HCT116 (cell line): ENCODE results near the gene DNAJB5. TPM values are rescaled to one million over a fixed set of nuclear protein-coding genes. Genes with fewer than 3 reads are reported as not detected.
A peak's percentile ranks its signal among the peaks of the same experiment; 100 is the strongest.

ENCODE experiments used
- ATAC-seq: fragments of 200-7000 bp; cut with Tn5 transposase; 2 replicates; pipeline ENCODE4 v1.9.1; 2020; ENCODE audit warnings: mild to moderate bottlenecking, moderate library complexity
- BruUV-seq: library from RNA; stranded (reverse); fragments of 400-500 nt; replicated peaks from 2 replicates; lab custom pipeline; 2021; lab: Mats Ljungman, UMichigan
- CTCF ChIA-PET: fragments of 300-600 bp; sonication (Branson Sonifier 250); formaldehyde crosslinking; loops from one replicate; lab custom pipeline; 2021; ENCODE audit warnings: antibody characterized with exemption; lab: Charles Lee
- POLR2A ChIA-PET: fragments of 300-600, 350-600 bp; sonication (Branson Sonifier 250); formaldehyde crosslinking; loops from one replicate; lab custom pipeline; 2021; ENCODE audit warnings: antibody characterized with exemption; lab: Charles Lee
- RAD21 ChIA-PET, 2 experiments: fragments of 300-600 bp; sonication (Branson Sonifier 250); formaldehyde crosslinking; loops; one replicate each; lab custom pipeline; 2023; ENCODE audit warnings: low total read pairs in 2 of 2; ENCODE audit not compliant: uncharacterized antibody in 2 of 2, unreplicated experiment in 2 of 2, low non-redundant PET in 1 of 2; lab: Charles Lee
- DNase-seq: peaks from one replicate; pipeline ENCODE4 v3.0.0-alpha.2; 2010; ENCODE audit warnings: low read depth, low spot score
- H2AFZ ChIP-seq: fragments of 200-600 bp; shearing (Covaris generic), sonication (generic); 2 replicates; pipeline ENCODE4 v1.6.1; 2017; ENCODE audit warnings: low read depth, mixed run types, mixed read lengths, antibody characterized with exemption, low read length; ENCODE audit not compliant: poor library complexity, severe bottlenecking
- H3K27ac ChIP-seq: 2 replicates; pipeline ENCODE4 v1.5.1; 2012; ENCODE audit warnings: low read depth, low read length
- H3K27me3 ChIP-seq: fragments of 200-600 bp; sonication (generic); 2 replicates; pipeline ENCODE4 v1.6.1; 2016; ENCODE audit warnings: mixed run types, low read length, mixed read lengths; ENCODE audit not compliant: insufficient read depth
- H3K36me3 ChIP-seq, 2 experiments: fragments of 200-500 bp in 1 of 2; fragments of 200-600 bp in 1 of 2; sonication (Bioruptor generic) in 1 of 2; sonication (generic) in 1 of 2; 2 replicates each; pipeline versions ENCODE4 v1.5.1 to v1.6.1; 2014 to 2016; ENCODE audit warnings: low read length in 2 of 2, inconsistent platforms in 1 of 2, mixed read lengths in 1 of 2, mixed run types in 1 of 2; ENCODE audit not compliant: insufficient read depth in 2 of 2, control insufficient read depth in 1 of 2
- H3K4me1 ChIP-seq, 2 experiments: fragments of 200-600 bp in 1 of 2; sonication (generic) in 1 of 2; 2 replicates each; pipeline versions ENCODE4 v1.5.1 to v1.6.1; 2012 to 2017; ENCODE audit warnings: low read length in 2 of 2, inconsistent platforms in 1 of 2, mild to moderate bottlenecking in 1 of 2, mixed read lengths in 1 of 2, mixed run types in 1 of 2, moderate library complexity in 1 of 2; ENCODE audit not compliant: insufficient read depth in 2 of 2, control insufficient read depth in 1 of 2
- H3K4me2 ChIP-seq: fragments of 200-600 bp; sonication (generic); 2 replicates; pipeline ENCODE4 v1.6.1; 2017; ENCODE audit warnings: mixed run types, low read length, mixed read lengths
- H3K4me3 ChIP-seq, 2 experiments: fragments of 200-600 bp in 1 of 2; sonication (generic) in 1 of 2; replicated peaks in 1 of 2; 2 replicates each; pipeline ENCODE4 v1.5.1; 2011 to 2016; ENCODE audit warnings: low read length in 2 of 2, control low read depth in 1 of 2, low read depth in 1 of 2, mild to moderate bottlenecking in 1 of 2, mixed read lengths in 1 of 2, mixed run types in 1 of 2
- H3K79me2 ChIP-seq: fragments of 200-600 bp; sonication (generic); 2 replicates; pipeline ENCODE4 v1.6.1; 2017; ENCODE audit warnings: mild to moderate bottlenecking, mixed run types, low read length, moderate library complexity, mixed read lengths; ENCODE audit not compliant: insufficient read depth
- H3K9ac ChIP-seq: fragments of 200-600 bp; sonication (generic); 2 replicates; pipeline ENCODE4 v1.6.1; 2016; ENCODE audit warnings: low read length, mixed read lengths
- H3K9me2 ChIP-seq: fragments of 200-600 bp; sonication (generic), shearing (Covaris generic); 2 replicates; pipeline ENCODE4 v1.6.1; 2017; ENCODE audit warnings: mixed run types, mild to moderate bottlenecking, moderate library complexity; ENCODE audit not compliant: insufficient read depth
- H3K9me3 ChIP-seq, 2 experiments: fragments of 200-500 bp in 1 of 2; fragments of 200-600 bp in 1 of 2; sonication (Bioruptor generic) in 1 of 2; sonication (generic) in 1 of 2; 2 replicates each; pipeline ENCODE4 v1.6.1; 2014 to 2017; ENCODE audit warnings: low read length in 2 of 2, mixed read lengths in 2 of 2, inconsistent platforms in 1 of 2, low read depth in 1 of 2, mild to moderate bottlenecking in 1 of 2, mixed run types in 1 of 2, moderate library complexity in 1 of 2; ENCODE audit not compliant: control insufficient read depth in 1 of 2, insufficient read depth in 1 of 2
- H4K20me1 ChIP-seq: fragments of 200-600 bp; sonication (generic), shearing (Covaris generic); 2 replicates; pipeline ENCODE4 v1.6.1; 2017; ENCODE audit warnings: mixed run types, mild to moderate bottlenecking, moderate library complexity; ENCODE audit not compliant: insufficient read depth
- CBX3 ChIP-seq: IDR thresholded peaks from 2 replicates; pipeline ENCODE4 v1.6.1; 2012; ENCODE audit warnings: low read depth
- CEBPB ChIP-seq: IDR thresholded peaks from 2 replicates; pipeline ENCODE4 v1.6.1; 2012; ENCODE audit warnings: low read depth
- ELF1 ChIP-seq: IDR thresholded peaks from 2 replicates; pipeline ENCODE4 v1.6.1; 2012; ENCODE audit warnings: low read depth, borderline replicate concordance
- EZH2 ChIP-seq: fragments of 200-600 bp; sonication (generic); IDR thresholded peaks from 2 replicates; pipeline ENCODE4 v1.6.1; 2017; ENCODE audit warnings: antibody characterized with exemption, mixed run types
- EZH2phosphoT487 ChIP-seq: fragments of 200-600 bp; IDR thresholded peaks from 2 replicates; pipeline ENCODE4 v1.6.1; 2018; ENCODE audit warnings: antibody characterized with exemption, borderline replicate concordance
- FOSL1 ChIP-seq: IDR thresholded peaks from 2 replicates; pipeline ENCODE4 v1.6.1; 2012; ENCODE audit warnings: low read depth
- JUND ChIP-seq: IDR thresholded peaks from 2 replicates; pipeline ENCODE4 v1.6.1; 2012
- MAX ChIP-seq: IDR thresholded peaks from 2 replicates; pipeline ENCODE4 v1.6.1; 2012
- POLR2AphosphoS5 ChIP-seq: IDR thresholded peaks from 2 replicates; pipeline ENCODE4 v1.6.1; 2011; ENCODE audit warnings: mild to moderate bottlenecking, low read depth, low read length, moderate library complexity
- RAD21 ChIP-seq: IDR thresholded peaks from 2 replicates; pipeline ENCODE4 v1.6.1; 2012; ENCODE audit warnings: low read depth, mild to moderate bottlenecking
- SIN3A ChIP-seq: IDR thresholded peaks from 2 replicates; pipeline ENCODE4 v1.6.1; 2012; ENCODE audit warnings: low read depth
- SP1 ChIP-seq: IDR thresholded peaks from 2 replicates; pipeline ENCODE4 v1.6.1; 2012; ENCODE audit warnings: low read depth
- TCF7L2 ChIP-seq: IDR thresholded peaks from 2 replicates; pipeline ENCODE4 v1.7.0; 2011; ENCODE audit warnings: borderline replicate concordance, inconsistent platforms; ENCODE audit not compliant: insufficient read depth, insufficient read length; ENCODE audit errors: extremely low read depth
- YY1 ChIP-seq: IDR thresholded peaks from 2 replicates; pipeline ENCODE4 v1.6.1; 2011; ENCODE audit warnings: low read length, low read depth, moderate library complexity, mild to moderate bottlenecking; ENCODE audit not compliant: insufficient replicate concordance; ENCODE audit errors: extremely low read depth
- ZNF274 ChIP-seq: fragments of 200-500 bp; sonication (Bioruptor generic); IDR thresholded peaks from 2 replicates; pipeline ENCODE4 v1.6.1; 2014; ENCODE audit warnings: mild to moderate bottlenecking, low read depth, low read length, inconsistent platforms
- intact Hi-C: fragments of 100-400 bp; cut with micrococcal nuclease; formaldehyde crosslinking; loops from 2 replicates; pipeline ENCODE4 v1.10.0; 2022
- total RNA-seq: library from RNA; stranded (reverse); gene quantifications from one replicate; pipeline ENCODE4 v1.2.1, GENCODE V29; 2021; ENCODE audit not compliant: unreplicated experiment
- TF ChIP-seq, protein P1 (sequence below): IDR thresholded peaks from 2 replicates; pipeline ENCODE4 v1.6.1; 2012
- TF ChIP-seq, protein P2 (sequence below): IDR thresholded peaks from 2 replicates; pipeline ENCODE4 v1.6.1; 2011; ENCODE audit warnings: mild to moderate bottlenecking, low read length, moderate library complexity; ENCODE audit not compliant: insufficient replicate concordance; ENCODE audit errors: extremely low read depth

Gene DNAJB5
- total RNA-seq, 1 experiment from 2014 or later, result 3.6 TPM

- no peaks in the 10 kb centered on the region for H3K27me3 ChIP-seq
- ChIA-PET POLR2A (no interaction called here), CTCF (no interaction called here), RAD21 (no interaction called here)
- no peaks in the 10 kb centered on the region for H4K20me1 ChIP-seq
- no peak overlapping the region for H3K4me3 ChIP-seq
- intact Hi-C loops, result no loop called here
- BruUV-seq, result no TSS peak
- DNase-seq, result no peak
- no peak overlapping the region for H3K4me2 ChIP-seq
- no peak for ATAC-seq
- no peaks in the 10 kb centered on the region for H3K9me2 ChIP-seq
- no peaks in the 10 kb centered on the region for H3K79me2 ChIP-seq
- no peaks in the 10 kb centered on the region for H3K36me3 ChIP-seq
- TF ChIP-seq EZH2 (no peak), CBX3 (peak; percentile 93)
- H3K9ac ChIP-seq, result no peak overlapping the region
- no peak overlapping the region for H2AFZ ChIP-seq
- H3K9me3 ChIP-seq, result peaks cover 3 to 9% of the 10 kb centered on the region in 2 experiments; a peak in 1 of 4 replicates
- H3K27ac ChIP-seq, result no peak overlapping the region
- H3K4me1 ChIP-seq, result no peaks in the 10 kb centered on the region
Observed at GRCh38 chr9:35010351-35010958, 20.9 kb downstream of the DNAJB5 start.

GRCh38 chr9:35014517-35014916, 25.0 kb downstream of the DNAJB5 start:
- ChIA-PET CTCF (no interaction called here), RAD21 (no interaction called here), POLR2A (no interaction called here)
- no peaks in the 10 kb centered on the region for H3K4me1 ChIP-seq
- H3K27ac ChIP-seq, result no peak overlapping the region
- H4K20me1 ChIP-seq, result no peaks in the 10 kb centered on the region
- intact Hi-C loops, result no loop called here
- H3K36me3 ChIP-seq, result no peaks in the 10 kb centered on the region
- H3K9me2 ChIP-seq, result no peaks in the 10 kb centered on the region
- BruUV-seq, result no TSS peak
- H3K79me2 ChIP-seq, result no peaks in the 10 kb centered on the region
- no peak overlapping the region for H3K4me3 ChIP-seq
- H2AFZ ChIP-seq, result no peak overlapping the region
- TF ChIP-seq MAX (no peak), CBX3 (no peak), EZH2phosphoT487 (no peak), TCF7L2 (no peak), ZNF274 (no peak), FOSL1 (no peak), ELF1 (no peak), RAD21 (no peak), CEBPB (no peak), YY1 (no peak), SIN3A (no peak), JUND (no peak), POLR2AphosphoS5 (no peak), SP1 (no peak)
- TF ChIP-seq, protein P1, sequence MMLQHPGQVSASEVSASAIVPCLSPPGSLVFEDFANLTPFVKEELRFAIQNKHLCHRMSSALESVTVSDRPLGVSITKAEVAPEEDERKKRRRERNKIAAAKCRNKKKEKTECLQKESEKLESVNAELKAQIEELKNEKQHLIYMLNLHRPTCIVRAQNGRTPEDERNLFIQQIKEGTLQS, result no peak
- TF ChIP-seq, protein P2, sequence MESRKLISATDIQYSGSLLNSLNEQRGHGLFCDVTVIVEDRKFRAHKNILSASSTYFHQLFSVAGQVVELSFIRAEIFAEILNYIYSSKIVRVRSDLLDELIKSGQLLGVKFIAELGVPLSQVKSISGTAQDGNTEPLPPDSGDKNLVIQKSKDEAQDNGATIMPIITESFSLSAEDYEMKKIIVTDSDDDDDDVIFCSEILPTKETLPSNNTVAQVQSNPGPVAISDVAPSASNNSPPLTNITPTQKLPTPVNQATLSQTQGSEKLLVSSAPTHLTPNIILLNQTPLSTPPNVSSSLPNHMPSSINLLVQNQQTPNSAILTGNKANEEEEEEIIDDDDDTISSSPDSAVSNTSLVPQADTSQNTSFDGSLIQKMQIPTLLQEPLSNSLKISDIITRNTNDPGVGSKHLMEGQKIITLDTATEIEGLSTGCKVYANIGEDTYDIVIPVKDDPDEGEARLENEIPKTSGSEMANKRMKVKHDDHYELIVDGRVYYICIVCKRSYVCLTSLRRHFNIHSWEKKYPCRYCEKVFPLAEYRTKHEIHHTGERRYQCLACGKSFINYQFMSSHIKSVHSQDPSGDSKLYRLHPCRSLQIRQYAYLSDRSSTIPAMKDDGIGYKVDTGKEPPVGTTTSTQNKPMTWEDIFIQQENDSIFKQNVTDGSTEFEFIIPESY, result no peak
- no peaks in the 10 kb centered on the region for H3K27me3 ChIP-seq
- H3K9ac ChIP-seq, result no peak overlapping the region
- ATAC-seq (no peak), DNase-seq (no peak)
- H3K9me3 ChIP-seq, result peaks cover 3 to 9% of the 10 kb centered on the region in 2 experiments; a peak in 1 of 4 replicates
- no peak overlapping the region for H3K4me2 ChIP-seq
